GM19468 (cell line): ENCODE measurements around the gene SLC6A20.

Experiments used
- ATAC-seq: cut with Tn5 transposase; IDR thresholded peaks from one replicate; pipeline ENCODE4 v1.9.1; 2021; ENCODE audit warnings: mild to moderate bottlenecking, moderate library complexity, moderate number of reproducible peaks; ENCODE audit not compliant: unreplicated experiment; ENCODE audit errors: extremely low read depth

SLC6A20 gene

GRCh38 chr3:45803252-45803935 is 7.1 kb upstream of the SLC6A20 start:
- no peak for ATAC-seq

GRCh38 chr3:45802146-45802545 is 5.8 kb upstream of the SLC6A20 start:
- no peak for ATAC-seq

GRCh38 chr3:45800611-45801010 is 4.3 kb upstream of the SLC6A20 start:
- ATAC-seq: no peak

GRCh38 chr3:45799586-45799985 is 3.2 kb upstream of the SLC6A20 start:
- no peak for ATAC-seq

- ATAC-seq: no peak
These were observed 1.7 kb upstream of the SLC6A20 start for GRCh38 chr3:45798034-45798433.

- no peak for ATAC-seq
These were observed 734 bp upstream of the SLC6A20 start for GRCh38 chr3:45796902-45797637.

- no peak for ATAC-seq
These were observed 841 bp downstream of the SLC6A20 start for GRCh38 chr3:45795509-45795881.

GRCh38 chr3:45794660-45795059 is 1.7 kb downstream of the SLC6A20 start:
- ATAC-seq: no peak

- no peak for ATAC-seq
These were observed 2.2 kb downstream of the SLC6A20 start for GRCh38 chr3:45794177-45794560.

GRCh38 chr3:45793482-45794176 is 2.7 kb downstream of the SLC6A20 start:
- no peak for ATAC-seq

- no peak for ATAC-seq
These were observed 3.7 kb downstream of the SLC6A20 start for GRCh38 chr3:45792516-45793172.

- no peak for ATAC-seq
These were observed 4.3 kb downstream of the SLC6A20 start for GRCh38 chr3:45792036-45792435.

- ATAC-seq: no peak
These were observed 5.7 kb downstream of the SLC6A20 start for GRCh38 chr3:45790596-45790995.

- ATAC-seq: no peak
These were observed 7.0 kb downstream of the SLC6A20 start for GRCh38 chr3:45789235-45789812.

- no peak for ATAC-seq
These were observed 8.8 kb downstream of the SLC6A20 start for GRCh38 chr3:45787551-45787950.

- no peak for ATAC-seq
These were observed 9.4 kb downstream of the SLC6A20 start for GRCh38 chr3:45786801-45787495.

- ATAC-seq: no peak
These were observed 10.7 kb downstream of the SLC6A20 start for GRCh38 chr3:45785605-45786150.

- no peak for ATAC-seq
These were observed 12.7 kb downstream of the SLC6A20 start for GRCh38 chr3:45783667-45784066.

- no peak for ATAC-seq
These were observed 14.0 kb downstream of the SLC6A20 start for GRCh38 chr3:45782381-45782780.

GRCh38 chr3:45781841-45782240 is 14.5 kb downstream of the SLC6A20 start:
- no peak for ATAC-seq
